ENCODE measurements around the gene SOWAHC.

DNA sequence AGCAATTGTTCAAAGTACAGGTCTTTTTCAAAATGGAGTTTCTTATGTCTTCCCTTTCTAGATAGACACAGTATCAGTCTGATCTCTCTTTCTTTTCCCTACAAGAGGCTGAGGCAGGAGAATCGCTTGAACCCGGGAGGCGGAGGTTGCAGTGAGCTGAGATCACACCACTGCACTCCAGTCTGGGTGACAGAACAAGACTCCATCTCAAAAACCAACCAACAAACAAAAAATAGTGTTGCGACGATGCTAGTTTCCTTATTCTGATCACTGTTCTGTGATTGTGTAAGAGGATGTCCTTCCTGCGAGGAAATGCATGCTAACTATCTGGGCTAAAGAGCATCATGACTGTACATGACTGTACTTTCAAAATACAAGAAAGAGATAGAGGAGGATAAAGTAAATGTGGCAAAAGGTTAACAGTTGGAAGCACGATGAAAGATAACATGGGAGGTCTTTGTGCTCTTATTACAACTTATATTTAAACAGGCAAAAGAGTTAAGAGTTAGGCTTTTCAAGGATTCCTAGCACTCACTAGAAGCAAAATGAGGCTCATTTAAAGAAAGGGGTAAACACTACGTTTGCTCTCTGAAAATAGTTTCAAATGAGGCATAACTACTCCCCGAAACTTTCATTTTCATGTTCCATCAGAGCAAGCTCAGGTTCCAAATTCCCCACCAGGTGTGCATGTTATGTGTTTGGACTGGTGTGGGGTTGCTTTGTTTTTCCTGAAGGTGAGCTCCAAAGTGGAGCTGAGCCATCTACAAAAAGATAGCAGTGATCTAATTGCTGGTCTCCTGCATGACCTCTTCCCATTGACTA lies 23.8 kb downstream of the SOWAHC start:
- TF ChIP-seq, protein P1, sequence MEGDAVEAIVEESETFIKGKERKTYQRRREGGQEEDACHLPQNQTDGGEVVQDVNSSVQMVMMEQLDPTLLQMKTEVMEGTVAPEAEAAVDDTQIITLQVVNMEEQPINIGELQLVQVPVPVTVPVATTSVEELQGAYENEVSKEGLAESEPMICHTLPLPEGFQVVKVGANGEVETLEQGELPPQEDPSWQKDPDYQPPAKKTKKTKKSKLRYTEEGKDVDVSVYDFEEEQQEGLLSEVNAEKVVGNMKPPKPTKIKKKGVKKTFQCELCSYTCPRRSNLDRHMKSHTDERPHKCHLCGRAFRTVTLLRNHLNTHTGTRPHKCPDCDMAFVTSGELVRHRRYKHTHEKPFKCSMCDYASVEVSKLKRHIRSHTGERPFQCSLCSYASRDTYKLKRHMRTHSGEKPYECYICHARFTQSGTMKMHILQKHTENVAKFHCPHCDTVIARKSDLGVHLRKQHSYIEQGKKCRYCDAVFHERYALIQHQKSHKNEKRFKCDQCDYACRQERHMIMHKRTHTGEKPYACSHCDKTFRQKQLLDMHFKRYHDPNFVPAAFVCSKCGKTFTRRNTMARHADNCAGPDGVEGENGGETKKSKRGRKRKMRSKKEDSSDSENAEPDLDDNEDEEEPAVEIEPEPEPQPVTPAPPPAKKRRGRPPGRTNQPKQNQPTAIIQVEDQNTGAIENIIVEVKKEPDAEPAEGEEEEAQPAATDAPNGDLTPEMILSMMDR (IDR thresholded peaks at IDR 0.05; ENCODE audit: extremely low read depth in 1 of 2, insufficient read depth in 1 of 2, low read depth in 1 of 2, low read length in 2 of 2) = no peak
- no peak for TF ChIP-seq POLR2A (IDR thresholded peaks at IDR 0.05; ENCODE audit: low read depth, low read length)
- no peak for TF ChIP-seq POLR2AphosphoS5 (IDR thresholded peaks at IDR 0.05; ENCODE audit: insufficient read depth, low read depth, low read length)

All from endothelial cell of umbilical vein (primary cell).